Dendritic cell treated with granulocyte-macrophage colony-stimulating factor and Interleukin-4, amounts not matched to agents 40 ng/mL and 50 ng/mL, for 4 days (primary cell): ENCODE data around the gene DNASE1.
A peak's percentile ranks its signal among the peaks of the same experiment; 100 is the strongest.
"Not testable (repeated sequence)": the region's sequence is repeated elsewhere in the genome, so short reads cannot be mapped to it uniquely, and the experiment has no call there.

Source experiments
- H3K27ac Mint-ChIP-seq: one replicate; pipeline ENCODE4 v1.8.0; 2022; ENCODE audit warnings: mild to moderate bottlenecking, mixed read lengths
- H3K27me3 Mint-ChIP-seq: one replicate; pipeline ENCODE4 v1.8.0; 2022; ENCODE audit warnings: mild to moderate bottlenecking, mixed read lengths
- H3K36me3 Mint-ChIP-seq: one replicate; pipeline ENCODE4 v1.8.0; 2022; ENCODE audit warnings: low read depth, mixed read lengths
- H3K4me1 Mint-ChIP-seq: one replicate; pipeline ENCODE4 v1.8.0; 2022; ENCODE audit warnings: low read depth, mixed read lengths
- H3K4me3 Mint-ChIP-seq: one replicate; pipeline ENCODE4 v1.8.0; 2022; ENCODE audit warnings: mild to moderate bottlenecking, moderate library complexity, mixed read lengths
- H3K9me3 Mint-ChIP-seq: one replicate; pipeline ENCODE4 v1.8.0; 2022; ENCODE audit warnings: mixed read lengths
- intact Hi-C: fragments of 100-400 bp; cut with micrococcal nuclease; formaldehyde crosslinking; loops from one replicate; pipeline ENCODE4 v1.15.0; 2022

Gene DNASE1

GRCh38 chr16:3650631-3651265 is 3.7 kb upstream of the DNASE1 start:
- H3K27me3 Mint-ChIP-seq = no peaks in the 10 kb centered on the region
- H3K4me1 Mint-ChIP-seq = peaks cover 26% of the 10 kb centered on the region
- H3K36me3 Mint-ChIP-seq = peaks cover 61% of the 10 kb centered on the region
- H3K4me3 Mint-ChIP-seq = no peak overlapping the region
- intact Hi-C loops = no loop called here
- H3K9me3 Mint-ChIP-seq = no peaks in the 10 kb centered on the region
- H3K27ac Mint-ChIP-seq = peak overlapping the region; percentile 75

- intact Hi-C loops = no loop called here
Observed at GRCh38 chr16:3651461-3652372, 2.8 kb upstream of the DNASE1 start.

GRCh38 chr16:3652373-3653195 is 1.9 kb upstream of the DNASE1 start:
- Mint-ChIP-seq H3K27me3 (no peaks in the 10 kb centered on the region), H3K4me1 (peaks cover 26% of the 10 kb centered on the region), H3K27ac (peak overlapping the region; percentile 75), H3K9me3 (no peaks in the 10 kb centered on the region), H3K36me3 (peaks cover 70% of the 10 kb centered on the region), H3K4me3 (no peak overlapping the region)
- intact Hi-C loops = no loop called here

More at GRCh38 chr16:3651461-3652372, 2.8 kb upstream of the DNASE1 start:
- Mint-ChIP-seq H3K4me1 (peaks cover 26% of the 10 kb centered on the region), H3K9me3 (no peaks in the 10 kb centered on the region), H3K27me3 (no peaks in the 10 kb centered on the region), H3K36me3 (peaks cover 62% of the 10 kb centered on the region), H3K27ac (peak overlapping the region; percentile 75), H3K4me3 (no peak overlapping the region)

GRCh38 chr16:3655030-3655395 is 522 bp downstream of the DNASE1 start:
- Mint-ChIP-seq H3K36me3 (peaks cover 89% of the 10 kb centered on the region), H3K9me3 (no peaks in the 10 kb centered on the region), H3K4me3 (no peak overlapping the region), H3K27ac (no peak overlapping the region), H3K27me3 (no peaks in the 10 kb centered on the region), H3K4me1 (peaks cover 36% of the 10 kb centered on the region)
- intact Hi-C loops = no loop called here

GRCh38 chr16:3655396-3656159 is 1.1 kb downstream of the DNASE1 start:
- intact Hi-C loops = no loop called here
- peaks cover 95% of the 10 kb centered on the region for H3K36me3 Mint-ChIP-seq
- H3K4me1 Mint-ChIP-seq = peaks cover 36% of the 10 kb centered on the region
- H3K27ac Mint-ChIP-seq = no peak overlapping the region
- no peaks in the 10 kb centered on the region for H3K9me3 Mint-ChIP-seq
- H3K4me3 Mint-ChIP-seq = no peak overlapping the region
- H3K27me3 Mint-ChIP-seq = no peaks in the 10 kb centered on the region

GRCh38 chr16:3656160-3656490 is 1.6 kb downstream of the DNASE1 start:
- H3K27ac Mint-ChIP-seq, H3K9me3 Mint-ChIP-seq, H3K4me3 Mint-ChIP-seq, H3K27me3 Mint-ChIP-seq, intact Hi-C loops: not testable (repeated sequence)
- peaks cover 95% of the 10 kb centered on the region for H3K36me3 Mint-ChIP-seq
- peaks cover 33% of the 10 kb centered on the region for H3K4me1 Mint-ChIP-seq

- Mint-ChIP-seq H3K4me3 (no peak overlapping the region), H3K27me3 (no peaks in the 10 kb centered on the region), H3K4me1 (peaks cover 27% of the 10 kb centered on the region), H3K27ac (no peak overlapping the region), H3K36me3 (peaks cover 95% of the 10 kb centered on the region), H3K9me3 (no peaks in the 10 kb centered on the region)
- intact Hi-C loops = no loop called here
Observed at GRCh38 chr16:3656491-3657468, 2.3 kb downstream of the DNASE1 start.

- Mint-ChIP-seq H3K36me3 (peaks cover 100% of the 10 kb centered on the region), H3K4me3 (no peak overlapping the region), H3K4me1 (peaks cover 12% of the 10 kb centered on the region), H3K9me3 (no peaks in the 10 kb centered on the region), H3K27me3 (no peaks in the 10 kb centered on the region), H3K27ac (peak overlapping the region; percentile 3)
- intact Hi-C loops = no loop called here
Observed at GRCh38 chr16:3659251-3659650, 4.8 kb downstream of the DNASE1 start.

GRCh38 chr16:3661311-3661710 is 6.8 kb downstream of the DNASE1 start:
- no peak overlapping the region for H3K4me3 Mint-ChIP-seq
- peaks cover 100% of the 10 kb centered on the region for H3K36me3 Mint-ChIP-seq
- peaks cover 10% of the 10 kb centered on the region for H3K4me1 Mint-ChIP-seq
- H3K27ac Mint-ChIP-seq = no peak overlapping the region
- intact Hi-C loops = no loop called here
- no peaks in the 10 kb centered on the region for H3K27me3 Mint-ChIP-seq
- H3K9me3 Mint-ChIP-seq = no peaks in the 10 kb centered on the region

GRCh38 chr16:3661922-3662321 is 7.4 kb downstream of the DNASE1 start:
- no peak overlapping the region for H3K27ac Mint-ChIP-seq
- H3K27me3 Mint-ChIP-seq = no peaks in the 10 kb centered on the region
- H3K9me3 Mint-ChIP-seq = no peaks in the 10 kb centered on the region
- no peak overlapping the region for H3K4me3 Mint-ChIP-seq
- peaks cover 10% of the 10 kb centered on the region for H3K4me1 Mint-ChIP-seq
- peaks cover 100% of the 10 kb centered on the region for H3K36me3 Mint-ChIP-seq
- intact Hi-C loops = no loop called here

GRCh38 chr16:3662601-3663000 is 8.1 kb downstream of the DNASE1 start:
- H3K36me3 Mint-ChIP-seq = peaks cover 98% of the 10 kb centered on the region
- intact Hi-C loops = no loop called here
- no peak overlapping the region for H3K27ac Mint-ChIP-seq
- no peak overlapping the region for H3K4me3 Mint-ChIP-seq
- H3K27me3 Mint-ChIP-seq = no peaks in the 10 kb centered on the region
- H3K9me3 Mint-ChIP-seq = no peaks in the 10 kb centered on the region
- H3K4me1 Mint-ChIP-seq = peaks cover 10% of the 10 kb centered on the region

- peaks cover 5% of the 10 kb centered on the region for H3K4me1 Mint-ChIP-seq
- intact Hi-C loops = no loop called here
- H3K27ac Mint-ChIP-seq = no peak overlapping the region
- no peaks in the 10 kb centered on the region for H3K27me3 Mint-ChIP-seq
- H3K4me3 Mint-ChIP-seq = no peak overlapping the region
- no peaks in the 10 kb centered on the region for H3K9me3 Mint-ChIP-seq
- H3K36me3 Mint-ChIP-seq = peaks cover 92% of the 10 kb centered on the region
Observed at GRCh38 chr16:3664187-3664896, 9.9 kb downstream of the DNASE1 start.
